GM19351 (cell line): ENCODE data around the gene CACNB4.

ENCODE experiments used
- ATAC-seq: cut with Tn5 transposase; IDR thresholded peaks from one replicate; pipeline ENCODE4 v1.9.1; 2021; ENCODE audit warnings: mild to moderate bottlenecking, moderate library complexity; ENCODE audit not compliant: unreplicated experiment

CACNB4 gene

GRCh38 chr2:151979694-151980093, 119.2 kb downstream of the CACNB4 start:
- ATAC-seq, result no peak

- ATAC-seq, result no peak
Observed at GRCh38 chr2:151978709-151979108, 120.1 kb downstream of the CACNB4 start.

GRCh38 chr2:151977631-151978030, 121.2 kb downstream of the CACNB4 start:
- ATAC-seq, result no peak

DNA sequence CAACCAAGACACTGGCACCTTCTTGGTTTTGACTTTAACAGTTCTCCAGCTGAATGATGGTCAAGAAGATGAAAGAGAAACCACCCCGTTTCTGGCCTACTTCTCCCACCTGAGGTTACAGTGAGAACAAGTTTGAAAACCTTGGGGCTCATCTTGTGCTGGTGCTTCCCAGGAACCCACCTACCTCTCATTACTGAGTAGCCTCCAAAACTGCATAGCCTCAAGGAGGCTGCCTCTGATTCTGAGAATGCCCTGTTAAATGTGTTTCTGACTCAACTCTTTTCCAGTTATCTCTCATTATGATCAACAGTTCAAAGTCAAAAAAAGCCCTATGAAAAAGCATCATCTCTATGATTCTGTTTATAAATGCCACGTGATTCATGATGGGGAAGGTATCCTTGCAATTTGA, 121.9 kb downstream of the CACNB4 start:
- ATAC-seq, result peak; percentile 81

DNA sequence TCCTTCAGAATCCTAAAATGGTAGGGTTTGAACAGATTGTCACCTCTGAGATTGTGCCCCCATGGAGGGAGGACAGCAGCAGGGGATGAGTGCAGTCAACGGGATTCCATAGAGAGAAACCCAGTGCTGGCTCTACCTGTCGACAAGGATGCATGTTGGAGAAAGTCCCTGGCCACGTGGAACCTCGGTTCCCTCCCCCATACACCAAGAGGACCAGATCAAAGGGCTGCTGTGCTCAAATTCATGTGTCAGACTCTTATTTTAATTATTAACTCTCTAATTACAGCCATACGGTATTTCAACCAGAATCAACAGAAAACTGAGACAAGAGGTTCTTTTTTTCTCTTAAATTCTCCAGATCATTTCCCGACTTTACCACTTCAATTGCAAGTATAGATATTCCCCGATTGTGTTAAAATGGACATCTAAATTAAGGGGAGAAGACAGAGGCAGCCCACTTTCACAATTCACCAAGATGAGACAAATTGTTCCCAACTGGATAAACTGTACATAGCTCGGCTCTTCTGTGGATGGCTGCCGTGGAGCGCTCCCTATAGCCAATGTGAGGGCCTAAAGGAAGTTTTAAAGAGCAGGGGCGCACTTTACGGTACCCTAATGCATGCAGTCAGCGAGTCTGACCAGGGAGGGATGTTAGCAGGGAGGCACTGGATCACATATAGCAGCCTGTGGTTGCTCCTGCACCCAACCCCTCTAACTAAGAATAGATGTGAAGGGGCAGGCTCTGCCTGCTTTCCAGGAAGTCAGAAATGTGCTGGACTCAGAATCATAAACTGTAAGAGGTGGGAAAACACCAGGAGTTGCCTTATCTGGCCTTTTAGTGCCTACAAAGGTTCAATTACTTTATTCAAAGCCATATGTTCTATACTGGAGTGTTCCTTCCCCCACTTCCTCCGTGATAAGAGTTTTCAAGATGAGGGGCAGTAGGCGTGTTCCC, 123.1 kb downstream of the CACNB4 start:
- no peak for ATAC-seq

- no peak for ATAC-seq
Observed at GRCh38 chr2:151974988-151975387, 123.9 kb downstream of the CACNB4 start.

DNA sequence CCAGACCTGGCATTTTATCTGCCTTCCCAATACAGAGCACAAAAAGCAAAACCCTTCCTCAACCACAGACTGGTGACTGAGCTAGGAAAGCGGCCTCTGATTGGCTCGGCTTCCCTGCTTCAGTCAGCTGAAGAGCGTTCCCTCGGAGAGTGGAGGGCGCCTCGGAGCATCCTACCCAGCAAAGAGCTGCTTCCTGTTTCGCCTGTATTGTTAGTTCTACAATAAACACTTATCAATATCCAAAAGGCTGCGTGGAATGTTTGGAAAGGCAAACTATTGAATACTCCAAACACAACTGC, 125.0 kb downstream of the CACNB4 start:
- ATAC-seq, result no peak

- ATAC-seq, result no peak
Observed at GRCh38 chr2:151973013-151973900, 125.6 kb downstream of the CACNB4 start.

DNA sequence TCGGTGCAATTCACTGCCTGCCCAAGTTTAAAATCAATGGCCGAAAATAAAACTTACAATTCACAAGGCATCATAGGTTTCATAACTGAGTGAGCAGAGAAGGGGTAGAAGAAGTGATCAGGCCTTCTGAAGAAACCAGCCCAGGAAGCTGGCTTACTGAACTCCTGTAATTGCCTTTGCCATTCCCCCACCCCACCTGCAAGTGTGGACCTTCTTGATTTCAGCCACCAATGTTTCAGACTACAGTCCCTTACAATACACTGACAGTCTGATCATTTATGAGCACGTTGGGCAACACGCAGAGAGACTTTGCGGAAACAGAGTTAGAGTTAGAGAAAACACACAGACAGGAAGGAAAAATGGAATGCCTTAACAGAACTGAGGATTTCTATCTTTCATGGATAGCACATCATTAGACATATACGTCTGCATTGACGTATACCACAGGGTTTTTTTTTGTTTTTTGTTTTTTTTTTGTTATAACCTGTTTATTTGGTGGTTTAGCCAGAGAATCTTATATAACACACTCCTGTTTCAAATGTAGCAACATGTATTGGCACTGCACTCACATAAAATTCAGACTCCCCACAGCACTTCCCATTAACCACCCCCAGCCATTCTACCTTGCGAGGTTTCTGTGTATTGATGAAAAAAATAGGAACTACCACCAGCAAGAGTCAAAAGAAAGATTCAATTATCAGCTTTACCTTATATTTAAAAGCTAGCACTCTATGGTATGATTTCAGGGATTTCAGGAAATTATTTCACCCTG, 126.4 kb downstream of the CACNB4 start:
- ATAC-seq, result no peak

DNA sequence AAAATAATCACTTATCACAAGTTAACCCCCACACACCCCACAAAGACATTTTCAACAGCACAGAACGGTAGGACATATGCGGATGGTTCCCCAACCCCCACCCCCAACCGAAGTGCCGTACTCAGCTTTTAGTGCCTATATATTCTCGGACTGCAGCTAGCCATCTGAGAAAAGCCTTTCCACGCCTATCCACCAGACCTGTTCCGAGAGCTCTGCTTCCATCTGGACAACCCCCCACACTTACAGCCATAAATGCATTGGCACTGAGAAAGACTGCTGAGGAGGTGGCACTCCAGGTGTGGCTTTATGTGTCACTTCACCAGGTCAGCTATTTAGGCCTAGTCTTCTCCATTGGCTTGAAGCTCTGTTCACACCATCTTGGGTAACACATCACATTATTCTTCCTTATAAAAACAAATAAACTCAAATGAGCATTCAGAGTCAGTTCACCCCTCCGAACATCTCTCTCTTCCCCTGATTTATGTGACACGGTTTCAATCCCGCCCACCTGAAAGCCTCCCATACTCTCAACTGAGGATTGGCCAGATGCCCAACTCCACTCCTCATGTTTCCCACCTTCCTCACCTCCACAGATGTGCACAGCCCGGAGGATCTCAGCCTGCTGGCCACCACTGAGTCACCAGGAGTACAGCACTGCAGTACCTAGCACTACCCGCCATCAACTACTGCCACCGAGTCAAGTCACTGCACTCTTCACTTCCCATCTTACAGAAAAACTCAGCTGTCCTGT, 127.4 kb downstream of the CACNB4 start:
- no peak for ATAC-seq

DNA sequence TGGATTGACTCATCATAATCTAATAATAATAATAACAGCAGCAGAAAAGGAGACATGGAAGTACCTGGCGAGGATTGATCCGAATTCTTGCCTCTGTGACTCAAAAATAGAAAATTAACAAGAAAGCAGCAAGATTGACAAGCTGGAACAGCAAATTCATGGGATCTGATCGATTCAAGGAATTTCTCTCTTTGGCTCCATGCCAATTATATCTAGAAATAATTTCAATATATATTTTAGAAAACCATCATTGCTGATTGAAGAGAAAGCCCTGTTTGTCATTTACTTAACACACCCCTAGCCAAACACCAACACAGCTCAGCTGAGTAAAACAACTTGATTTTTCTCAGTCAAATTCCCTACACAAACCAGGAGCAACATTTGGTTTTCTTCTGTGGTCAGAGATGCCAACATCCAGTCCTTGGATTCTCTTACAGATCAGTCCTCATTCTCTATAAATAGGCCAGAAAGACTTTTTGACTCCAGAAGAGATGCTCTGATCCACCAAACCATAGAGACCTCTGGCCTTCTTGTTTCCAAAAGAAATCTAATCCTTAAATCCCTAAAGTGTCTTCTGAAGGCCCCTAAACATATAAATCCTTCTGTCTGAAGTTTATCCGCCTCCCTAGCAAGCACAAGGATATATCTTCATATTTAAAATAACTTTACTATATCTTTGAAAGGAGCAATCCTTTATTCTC, 129.9 kb downstream of the CACNB4 start:
- no peak for ATAC-seq

DNA sequence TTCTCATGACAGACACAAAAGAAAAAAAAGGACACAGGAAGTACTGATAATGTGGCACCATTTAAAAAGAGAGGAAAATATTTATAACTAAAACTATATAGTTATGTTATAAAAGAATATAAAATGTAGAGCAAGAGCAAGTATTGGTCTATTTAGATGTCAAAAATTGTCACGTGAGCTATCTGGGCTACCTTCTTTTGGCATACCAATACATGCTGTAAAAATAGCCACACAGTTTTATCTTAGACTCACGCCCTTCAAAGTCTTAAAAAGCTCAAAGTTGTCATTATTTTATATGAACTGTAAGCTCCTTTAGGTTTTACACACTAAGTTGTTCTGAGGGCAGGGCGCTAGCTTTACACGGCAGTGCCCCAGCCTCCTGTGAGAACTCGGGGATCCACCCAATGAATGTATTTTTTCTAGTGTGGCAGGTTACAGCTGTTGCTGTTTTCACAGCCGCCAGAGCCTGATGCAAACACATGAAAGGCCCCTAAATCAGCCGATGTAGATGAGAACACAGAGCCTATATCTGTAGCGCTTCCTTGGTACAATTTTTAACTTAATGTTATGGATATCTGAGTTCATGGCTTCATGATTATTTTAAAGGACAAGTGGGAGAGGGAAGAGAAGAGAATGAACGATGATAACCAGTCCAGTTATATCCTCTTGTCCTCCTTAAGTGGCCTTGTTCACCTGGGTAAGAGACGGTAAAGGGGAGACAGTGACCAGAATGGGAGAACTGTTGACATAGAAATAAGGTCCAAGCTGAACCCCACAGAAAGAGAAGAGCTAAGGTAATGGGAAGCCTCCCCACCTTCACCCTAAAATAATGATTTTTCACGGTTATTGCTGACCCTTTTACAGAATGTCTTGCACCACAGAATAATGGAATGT, 130.8 kb downstream of the CACNB4 start:
- no peak for ATAC-seq

DNA sequence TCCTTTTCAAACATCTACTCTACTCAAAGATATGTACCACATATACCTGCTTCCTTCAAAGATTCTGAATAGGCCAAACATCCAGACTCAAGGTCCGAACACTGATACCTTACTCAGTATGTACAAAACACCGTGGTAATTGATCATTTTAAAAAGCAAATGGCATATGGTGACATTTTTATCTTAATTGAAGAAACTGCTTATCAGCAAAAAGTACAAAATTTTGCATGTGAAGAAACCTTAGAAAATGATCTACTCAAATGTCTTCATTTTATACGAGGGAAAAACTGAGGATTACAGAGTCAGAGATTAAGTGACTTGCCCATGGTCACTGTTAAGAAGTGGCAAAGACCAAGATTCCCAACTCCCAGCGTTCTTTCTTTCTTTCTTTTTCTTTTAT, 133.0 kb downstream of the CACNB4 start:
- no peak for ATAC-seq

- ATAC-seq, result no peak
Observed at GRCh38 chr2:151961558-151961957, 137.3 kb downstream of the CACNB4 start.

GRCh38 chr2:151959238-151959637, 139.6 kb downstream of the CACNB4 start:
- ATAC-seq, result no peak

GRCh38 chr2:151953467-151953866, 145.4 kb downstream of the CACNB4 start:
- no peak for ATAC-seq

DNA sequence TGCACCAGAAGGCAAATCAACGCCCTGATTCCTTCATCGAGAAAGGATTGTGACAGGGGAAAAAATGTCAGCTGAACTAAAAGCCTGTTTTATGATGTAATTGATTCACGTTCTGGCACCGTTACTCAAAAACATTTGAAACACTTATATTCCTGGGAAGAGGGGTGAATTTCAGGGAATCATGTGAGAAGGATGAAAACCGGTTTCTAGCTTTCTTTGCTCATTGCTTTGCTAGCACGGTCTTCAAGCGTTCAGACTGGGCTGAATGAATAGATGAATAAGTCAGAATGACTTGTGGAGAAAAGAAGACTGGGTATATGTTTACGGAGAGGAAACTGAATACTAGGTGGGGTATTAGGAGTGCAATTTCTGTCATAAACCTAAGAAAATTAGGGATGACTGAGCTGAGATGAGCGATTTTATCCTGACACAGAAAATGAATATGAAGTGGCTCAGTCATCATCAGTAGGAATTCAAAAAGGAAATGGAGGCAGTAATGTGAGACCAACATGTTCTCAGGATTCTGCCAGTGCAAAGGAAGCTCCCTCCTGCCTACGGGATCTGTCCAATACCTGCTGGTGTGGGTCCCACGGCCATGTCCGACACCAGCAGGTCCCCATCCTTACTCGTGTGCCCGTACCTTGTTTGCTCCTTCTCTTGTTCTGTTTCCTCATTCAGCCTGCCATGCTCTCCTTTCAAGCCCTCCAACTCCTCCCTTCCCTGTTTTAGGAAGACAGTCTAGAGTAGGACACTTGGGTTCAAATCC, 146.0 kb downstream of the CACNB4 start:
- no peak for ATAC-seq

- ATAC-seq, result no peak
Observed at GRCh38 chr2:151947813-151948165, 151.1 kb downstream of the CACNB4 start.
